ENCODE measurements around the gene SLC22A25. TPM values are rescaled to one million over a fixed set of nuclear protein-coding genes. Genes with fewer than 3 reads are reported as not detected.
"Not testable (repeated sequence)": the region's sequence is repeated elsewhere in the genome, so short reads cannot be mapped to it uniquely, and the experiment has no call there.

SLC22A25 gene
- total RNA-seq, 1 experiment from 2014 or later: not detected

DNA sequence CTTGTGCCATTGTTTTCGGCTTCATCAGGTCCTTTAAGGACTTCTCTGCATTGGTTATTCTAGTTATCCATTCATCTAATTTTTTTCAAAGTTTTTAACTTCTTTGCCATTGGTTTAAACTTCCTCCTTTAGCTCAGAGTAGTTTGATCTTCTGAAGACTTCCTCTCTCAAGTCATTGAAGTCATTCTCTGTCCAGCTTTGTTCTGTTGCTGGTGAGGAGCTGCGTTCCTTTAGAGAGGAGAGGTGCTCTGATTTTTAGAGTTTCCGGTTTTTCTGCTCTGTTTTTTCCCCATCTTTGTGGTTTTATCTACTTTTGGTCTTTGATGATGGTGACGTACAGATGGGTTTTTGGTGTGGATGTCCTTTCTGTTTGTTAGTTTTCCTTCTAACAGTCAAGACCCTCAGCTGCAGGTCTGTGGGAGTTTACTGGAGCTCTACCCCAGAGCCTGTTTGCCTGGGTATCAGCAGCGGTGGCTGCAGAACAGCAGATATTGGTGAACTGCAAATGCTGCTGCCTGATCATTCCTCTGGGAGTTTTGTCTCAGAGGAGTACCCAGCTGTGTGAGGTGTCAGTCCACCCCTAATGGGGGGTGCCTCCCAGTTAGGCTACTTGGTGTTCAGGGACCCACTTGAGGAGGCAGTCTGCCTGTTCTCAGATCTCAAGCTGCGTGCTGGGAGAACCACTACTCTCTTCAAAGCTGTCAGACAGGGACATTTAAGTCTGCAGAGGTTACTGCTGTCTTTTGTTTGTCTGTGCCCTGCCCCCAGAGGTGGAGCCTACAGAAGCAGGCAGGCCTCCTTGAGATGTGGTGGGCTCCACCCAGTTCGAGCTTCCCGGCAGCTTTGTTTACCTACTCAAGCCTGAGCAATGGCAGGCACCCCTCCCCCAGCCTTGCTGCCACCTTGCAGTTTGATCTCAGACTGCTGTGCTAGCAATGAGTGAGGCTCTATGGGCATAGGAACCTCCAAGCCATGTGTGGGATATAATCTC lies 7.6 kb downstream of the SLC22A25 start:
- not testable (repeated sequence) for DNase-seq (ENCODE audit: low spot score)

DNA sequence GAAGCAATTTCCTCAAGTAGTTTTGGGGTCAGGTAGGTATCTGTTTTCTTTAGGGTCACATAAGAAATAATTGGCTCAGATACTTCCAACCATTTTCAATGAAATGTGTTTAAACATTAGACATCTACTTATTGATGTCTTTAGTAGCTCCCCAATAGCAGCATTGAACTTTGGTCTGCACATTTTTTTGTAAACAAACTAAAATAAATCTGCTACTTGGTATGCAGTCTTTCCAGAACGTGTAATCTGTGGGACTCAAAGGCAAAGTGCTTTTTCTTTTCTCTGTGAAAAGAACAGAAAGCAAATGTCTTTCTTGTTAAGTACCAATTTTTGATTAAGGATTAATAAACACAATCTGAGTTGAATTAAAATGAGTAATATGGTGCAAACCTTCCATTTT lies 13.6 kb downstream of the SLC22A25 start:
- DNase-seq (ENCODE audit: low spot score): no peak

GRCh38 chr11:63227521-63228107 lies 15.8 kb downstream of the SLC22A25 start:
- no peak for DNase-seq (ENCODE audit: low spot score)

GRCh38 chr11:63226488-63227114 lies 16.8 kb downstream of the SLC22A25 start:
- no peak for DNase-seq (ENCODE audit: low spot score)

DNA sequence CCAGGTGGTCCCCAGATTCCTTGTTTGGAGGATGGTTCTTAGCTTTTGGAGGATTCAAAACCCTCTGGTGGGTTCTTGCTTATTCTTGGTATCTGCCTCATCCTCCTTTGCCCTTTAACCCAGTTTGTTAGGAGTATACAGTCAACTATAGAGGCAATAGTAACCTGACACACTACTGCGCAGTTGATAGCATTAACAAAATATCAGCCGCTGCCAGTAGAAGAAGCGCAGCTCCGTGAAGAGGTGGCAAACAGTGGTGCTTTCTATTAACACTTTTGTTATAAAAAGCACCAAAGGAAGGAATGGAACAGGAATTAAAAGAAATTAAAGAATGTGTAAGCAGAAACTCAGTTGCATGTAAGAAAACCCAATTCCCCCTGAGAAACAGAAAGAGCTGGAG lies 29.3 kb downstream of the SLC22A25 start:
- DNase-seq (ENCODE audit: low spot score): no peak

- peak; percentile 61 for DNase-seq (ENCODE audit: low spot score)
Observed at GRCh38 chr11:63212742-63213141, 30.7 kb downstream of the SLC22A25 start.

DNA sequence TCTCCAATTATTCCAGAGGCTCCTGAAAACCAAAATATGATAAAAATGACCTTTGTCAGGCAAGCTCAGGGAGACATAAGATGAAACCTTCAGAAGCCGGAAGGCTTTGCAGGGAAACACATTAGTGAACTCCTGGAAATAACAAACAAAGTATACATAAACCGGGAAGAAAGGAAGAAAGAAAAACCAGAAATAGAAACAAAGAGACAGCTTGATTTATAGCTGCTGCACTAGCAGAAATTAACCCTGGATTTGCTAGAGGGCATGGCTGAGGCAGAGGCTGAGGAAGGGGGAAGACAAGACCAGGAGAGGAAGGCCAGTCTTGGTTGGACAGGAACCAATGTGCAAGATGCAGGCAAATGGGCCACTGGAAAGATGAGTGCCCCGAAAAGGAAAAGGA lies 33.3 kb downstream of the SLC22A25 start:
- DNase-seq (ENCODE audit: low spot score): no peak

Other genes with a start within 250 kb of the SLC22A25 start
- not detected in 2 replicates for gene SLC22A8, start 227.8 kb downstream of the SLC22A25 start, total RNA-seq (2014; rRNA removed; shearing (Covaris generic))
- gene SLC22A24, start 99.4 kb downstream of the SLC22A25 start, total RNA-seq (2014; rRNA removed; shearing (Covaris generic)): not detected in 2 replicates
- 0.18 and 0.43 TPM in 2 replicates for gene SLC22A9, start 126.2 kb upstream of the SLC22A25 start, total RNA-seq (2014; rRNA removed; shearing (Covaris generic))
- gene PLAAT5, start 247.6 kb upstream of the SLC22A25 start, total RNA-seq (2014; rRNA removed; shearing (Covaris generic)): 0.21 and 0.79 TPM in 2 replicates

Measured in HT-29 (cell line).